ENCODE results near the gene S100A6. TPM values are rescaled to one million over a fixed set of nuclear protein-coding genes. Genes with fewer than 3 reads are reported as not detected.

The S100A6 gene
- total RNA-seq, 1 experiment from 2014 or later, result 19.2 TPM

DNA sequence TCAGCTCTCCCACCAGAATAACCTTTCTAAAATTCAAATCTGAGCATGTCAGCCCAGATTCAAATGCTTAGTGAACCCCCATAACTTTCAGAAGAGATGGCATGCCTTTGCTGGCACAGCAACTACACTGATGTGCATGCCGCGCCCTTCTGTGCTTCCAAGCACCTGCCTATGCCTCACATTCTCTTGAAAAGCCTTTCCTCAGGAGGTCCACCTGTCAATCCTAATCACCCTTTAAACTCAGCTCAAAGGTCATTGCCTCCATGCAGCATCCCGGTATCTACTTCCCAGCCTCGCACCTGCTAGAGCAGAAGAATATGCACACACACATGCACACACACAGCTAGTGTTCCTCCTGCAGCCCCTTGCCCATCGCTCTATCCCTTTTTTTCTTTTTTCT is 35.1 kb upstream of the S100A6 start:
- ChIA-PET POLR2A (interaction anchor here (0.6 to 2.5 kb wide), 2 partner anchors 41 to 63 kb away, joined by 3 to 9 read pairs; partner anchors contain the start of gene CHTOP), CTCF (interaction anchor here (0.6 to 6.1 kb wide), 9 partner anchors 25 to 278 kb away, joined by 3 to 188 read pairs (median 7); partner anchors contain the start of genes S100A1, S100A13, S100A14 and S100A16)
- H3K9me3 Mint-ChIP-seq, result no peaks in the 10 kb centered on the region
- H3K36me3 Mint-ChIP-seq, result peaks cover 3% of the 10 kb centered on the region; the same call in 1 of the 2 replicates
- H3K27me3 Mint-ChIP-seq (ENCODE audit: low read depth), result peaks cover 2% of the 10 kb centered on the region; the same call in 1 of the 2 replicates
- TF ChIP-seq, protein P1, sequence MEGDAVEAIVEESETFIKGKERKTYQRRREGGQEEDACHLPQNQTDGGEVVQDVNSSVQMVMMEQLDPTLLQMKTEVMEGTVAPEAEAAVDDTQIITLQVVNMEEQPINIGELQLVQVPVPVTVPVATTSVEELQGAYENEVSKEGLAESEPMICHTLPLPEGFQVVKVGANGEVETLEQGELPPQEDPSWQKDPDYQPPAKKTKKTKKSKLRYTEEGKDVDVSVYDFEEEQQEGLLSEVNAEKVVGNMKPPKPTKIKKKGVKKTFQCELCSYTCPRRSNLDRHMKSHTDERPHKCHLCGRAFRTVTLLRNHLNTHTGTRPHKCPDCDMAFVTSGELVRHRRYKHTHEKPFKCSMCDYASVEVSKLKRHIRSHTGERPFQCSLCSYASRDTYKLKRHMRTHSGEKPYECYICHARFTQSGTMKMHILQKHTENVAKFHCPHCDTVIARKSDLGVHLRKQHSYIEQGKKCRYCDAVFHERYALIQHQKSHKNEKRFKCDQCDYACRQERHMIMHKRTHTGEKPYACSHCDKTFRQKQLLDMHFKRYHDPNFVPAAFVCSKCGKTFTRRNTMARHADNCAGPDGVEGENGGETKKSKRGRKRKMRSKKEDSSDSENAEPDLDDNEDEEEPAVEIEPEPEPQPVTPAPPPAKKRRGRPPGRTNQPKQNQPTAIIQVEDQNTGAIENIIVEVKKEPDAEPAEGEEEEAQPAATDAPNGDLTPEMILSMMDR (IDR thresholded peaks at IDR 0.05), result no peak
- no peak for TF ChIP-seq NFATC4 (CRISPR knock-in tag; IDR thresholded peaks at IDR 0.05)
- no peak for TF ChIP-seq ZNF671 (CRISPR knock-in tag; IDR thresholded peaks at IDR 0.05)
- no peak for ATAC-seq
- no peak for DNase-seq (ENCODE audit: low spot score)
- H3K4me3 Mint-ChIP-seq, result no peak overlapping the region
- peaks cover 28% of the 10 kb centered on the region for H3K4me1 Mint-ChIP-seq
- H3K27ac Mint-ChIP-seq, result no peak overlapping the region

DNA sequence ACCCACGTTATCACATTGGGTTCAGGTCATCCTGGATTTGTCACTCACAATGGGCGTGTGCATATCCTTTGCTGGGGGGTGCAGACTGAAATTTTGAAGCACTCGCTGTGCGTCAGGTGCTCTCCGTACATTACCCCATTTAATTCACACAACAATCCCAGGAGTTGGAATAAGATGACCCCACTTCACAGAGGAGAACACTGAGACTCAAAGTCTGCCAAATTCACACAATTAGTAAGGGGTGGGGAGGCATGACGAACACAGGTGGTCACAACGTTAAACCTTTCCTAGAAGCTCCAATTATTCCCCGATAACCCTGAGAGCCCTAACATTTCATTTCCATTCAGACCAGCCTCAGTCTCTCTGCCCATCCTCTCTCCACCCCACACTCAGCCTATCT is 33.7 kb upstream of the S100A6 start:
- ChIA-PET POLR2A (interaction anchor here (1.4 kb wide), 1 partner anchor 65 kb away, joined by 6 read pairs; the partner anchor contains the start of gene CHTOP), CTCF (interaction anchor here (0.5 to 6.1 kb wide), 5 partner anchors 25 to 65 kb away, joined by 3 to 188 read pairs (median 19); partner anchors contain the start of genes CHTOP, S100A1, S100A13 and S100A5)
- H3K4me3 Mint-ChIP-seq, result no peak overlapping the region
- no peak for TF ChIP-seq TCF7 (CRISPR knock-in tag; IDR thresholded peaks at IDR 0.05; ENCODE audit: low read depth)
- TF ChIP-seq, protein P2, sequence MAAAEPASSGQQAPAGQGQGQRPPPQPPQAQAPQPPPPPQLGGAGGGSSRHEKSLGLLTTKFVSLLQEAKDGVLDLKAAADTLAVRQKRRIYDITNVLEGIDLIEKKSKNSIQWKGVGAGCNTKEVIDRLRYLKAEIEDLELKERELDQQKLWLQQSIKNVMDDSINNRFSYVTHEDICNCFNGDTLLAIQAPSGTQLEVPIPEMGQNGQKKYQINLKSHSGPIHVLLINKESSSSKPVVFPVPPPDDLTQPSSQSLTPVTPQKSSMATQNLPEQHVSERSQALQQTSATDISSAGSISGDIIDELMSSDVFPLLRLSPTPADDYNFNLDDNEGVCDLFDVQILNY (CRISPR knock-in tag; IDR thresholded peaks at IDR 0.05), result no peak
- TF ChIP-seq ELF4 (CRISPR knock-in tag; IDR thresholded peaks at IDR 0.05; ENCODE audit: low read depth), result no peak
- TF ChIP-seq RELA (CRISPR knock-in tag; IDR thresholded peaks at IDR 0.05; ENCODE audit: borderline replicate concordance), result no peak
- TF ChIP-seq ATF1 (CRISPR knock-in tag; IDR thresholded peaks at IDR 0.05), result no peak
- no peak for TF ChIP-seq ZNF121 (CRISPR knock-in tag; IDR thresholded peaks at IDR 0.05)
- TF ChIP-seq OVOL2 (CRISPR knock-in tag; IDR thresholded peaks at IDR 0.05; ENCODE audit: borderline replicate concordance), result no peak
- TF ChIP-seq TP53 (CRISPR knock-in tag; IDR thresholded peaks at IDR 0.05), result no peak
- TF ChIP-seq, protein P3, sequence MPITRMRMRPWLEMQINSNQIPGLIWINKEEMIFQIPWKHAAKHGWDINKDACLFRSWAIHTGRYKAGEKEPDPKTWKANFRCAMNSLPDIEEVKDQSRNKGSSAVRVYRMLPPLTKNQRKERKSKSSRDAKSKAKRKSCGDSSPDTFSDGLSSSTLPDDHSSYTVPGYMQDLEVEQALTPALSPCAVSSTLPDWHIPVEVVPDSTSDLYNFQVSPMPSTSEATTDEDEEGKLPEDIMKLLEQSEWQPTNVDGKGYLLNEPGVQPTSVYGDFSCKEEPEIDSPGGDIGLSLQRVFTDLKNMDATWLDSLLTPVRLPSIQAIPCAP (CRISPR knock-in tag; IDR thresholded peaks at IDR 0.05), result no peak
- TF ChIP-seq ZNF219 (CRISPR knock-in tag; IDR thresholded peaks at IDR 0.05; ENCODE audit: borderline replicate concordance), result no peak
- TF ChIP-seq ESRRA (CRISPR knock-in tag; IDR thresholded peaks at IDR 0.05; ENCODE audit: borderline replicate concordance), result no peak
- TF ChIP-seq, protein P4, sequence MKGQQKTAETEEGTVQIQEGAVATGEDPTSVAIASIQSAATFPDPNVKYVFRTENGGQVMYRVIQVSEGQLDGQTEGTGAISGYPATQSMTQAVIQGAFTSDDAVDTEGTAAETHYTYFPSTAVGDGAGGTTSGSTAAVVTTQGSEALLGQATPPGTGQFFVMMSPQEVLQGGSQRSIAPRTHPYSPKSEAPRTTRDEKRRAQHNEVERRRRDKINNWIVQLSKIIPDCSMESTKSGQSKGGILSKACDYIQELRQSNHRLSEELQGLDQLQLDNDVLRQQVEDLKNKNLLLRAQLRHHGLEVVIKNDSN (CRISPR knock-in tag; IDR thresholded peaks at IDR 0.05), result no peak
- no peaks in the 10 kb centered on the region for H3K9me3 Mint-ChIP-seq
- H3K27me3 Mint-ChIP-seq (ENCODE audit: low read depth), result no peaks in the 10 kb centered on the region; the same call in 1 of the 2 replicates
- no peak for DNase-seq (ENCODE audit: low spot score)
- H3K27ac Mint-ChIP-seq, result no peak overlapping the region; the same call in 1 of the 2 replicates
- H3K36me3 Mint-ChIP-seq, result 0 out of 2 replicates have a peak, but pooled peaks cover under 1% of the 10 kb centered on the region
- no peak for ATAC-seq
- peaks cover 33% of the 10 kb centered on the region for H3K4me1 Mint-ChIP-seq

DNA sequence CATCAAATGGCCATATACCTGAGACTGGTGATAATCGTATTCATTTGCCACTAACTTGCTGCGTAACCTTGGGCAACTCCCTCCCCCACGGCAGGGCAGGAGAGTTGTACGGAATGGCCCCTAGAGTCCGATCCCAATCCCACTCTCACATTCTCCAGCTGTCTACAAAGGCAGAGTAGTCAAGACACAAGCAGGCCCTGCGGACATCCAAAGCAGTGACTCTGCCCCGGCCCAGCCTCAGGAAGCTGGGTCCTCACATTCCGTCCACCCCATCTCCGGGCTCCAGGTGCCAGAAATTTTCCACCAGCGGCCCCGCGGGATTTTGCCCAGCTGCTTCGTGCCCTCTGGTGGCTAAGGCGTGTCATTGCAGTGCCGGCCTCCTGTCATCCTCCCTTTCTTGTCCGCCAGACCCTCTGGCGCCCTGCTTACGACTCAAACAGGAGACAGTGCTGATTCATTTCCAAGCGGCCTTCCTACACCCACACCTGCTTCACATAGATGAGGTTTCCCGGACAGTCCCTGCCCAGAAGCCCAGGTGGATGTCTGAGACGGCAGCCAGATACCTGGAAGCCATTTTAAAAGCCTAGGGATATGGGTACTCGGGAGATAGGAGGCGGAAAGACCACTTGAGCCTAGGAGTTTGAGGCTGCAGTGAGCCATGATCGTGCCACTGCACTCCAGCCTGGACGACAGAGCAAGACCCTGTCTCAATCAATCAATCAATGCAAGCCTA is 32.7 kb upstream of the S100A6 start:
- Mint-ChIP-seq H3K9me3 (no peaks in the 10 kb centered on the region), H3K4me1 (peaks cover 33% of the 10 kb centered on the region), H3K27ac (peak overlapping the region; percentile 94), H3K36me3 (no peaks in the 10 kb centered on the region), H3K4me3 (peak overlapping the region; percentile 47), H3K27me3 (ENCODE audit: low read depth) (no peaks in the 10 kb centered on the region; the same call in 1 of the 2 replicates)
- CTCF ChIA-PET, result interaction anchor here (0.7 to 6.1 kb wide), 41 partner anchors 9 to 225 kb away, joined by 3 to 188 read pairs (median 5); partner anchors contain the start of genes CHTOP, NPR1, S100A13 and S100A14
- DNase-seq (ENCODE audit: low spot score) (peak; percentile 96), ATAC-seq (peak; percentile 68)
- POLR2A ChIA-PET, result interaction anchor here (0.7 to 1.8 kb wide), 6 partner anchors 14 to 71 kb away, joined by 3 to 10 read pairs (median 4); partner anchors contain the start of genes CHTOP and S100A13
- no peak for TF ChIP-seq ZNF671 (CRISPR knock-in tag; IDR thresholded peaks at IDR 0.05)
- TF ChIP-seq, protein P1 (IDR thresholded peaks at IDR 0.05), result peak; percentile 99
- peak; percentile 96 for TF ChIP-seq ZNF121 (CRISPR knock-in tag; IDR thresholded peaks at IDR 0.05)
- TF ChIP-seq, protein P5, sequence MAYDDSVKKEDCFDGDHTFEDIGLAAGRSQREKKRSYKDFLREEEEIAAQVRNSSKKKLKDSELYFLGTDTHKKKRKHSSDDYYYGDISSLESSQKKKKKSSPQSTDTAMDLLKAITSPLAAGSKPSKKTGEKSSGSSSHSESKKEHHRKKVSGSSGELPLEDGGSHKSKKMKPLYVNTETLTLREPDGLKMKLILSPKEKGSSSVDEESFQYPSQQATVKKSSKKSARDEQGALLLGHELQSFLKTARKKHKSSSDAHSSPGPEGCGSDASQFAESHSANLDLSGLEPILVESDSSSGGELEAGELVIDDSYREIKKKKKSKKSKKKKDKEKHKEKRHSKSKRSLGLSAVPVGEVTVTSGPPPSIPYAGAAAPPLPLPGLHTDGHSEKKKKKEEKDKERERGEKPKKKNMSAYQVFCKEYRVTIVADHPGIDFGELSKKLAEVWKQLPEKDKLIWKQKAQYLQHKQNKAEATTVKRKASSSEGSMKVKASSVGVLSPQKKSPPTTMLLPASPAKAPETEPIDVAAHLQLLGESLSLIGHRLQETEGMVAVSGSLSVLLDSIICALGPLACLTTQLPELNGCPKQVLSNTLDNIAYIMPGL (CRISPR knock-in tag; IDR thresholded peaks at IDR 0.05), result peak; percentile 35; the same call in 1 of the 2 replicates
- TF ChIP-seq, protein P6, sequence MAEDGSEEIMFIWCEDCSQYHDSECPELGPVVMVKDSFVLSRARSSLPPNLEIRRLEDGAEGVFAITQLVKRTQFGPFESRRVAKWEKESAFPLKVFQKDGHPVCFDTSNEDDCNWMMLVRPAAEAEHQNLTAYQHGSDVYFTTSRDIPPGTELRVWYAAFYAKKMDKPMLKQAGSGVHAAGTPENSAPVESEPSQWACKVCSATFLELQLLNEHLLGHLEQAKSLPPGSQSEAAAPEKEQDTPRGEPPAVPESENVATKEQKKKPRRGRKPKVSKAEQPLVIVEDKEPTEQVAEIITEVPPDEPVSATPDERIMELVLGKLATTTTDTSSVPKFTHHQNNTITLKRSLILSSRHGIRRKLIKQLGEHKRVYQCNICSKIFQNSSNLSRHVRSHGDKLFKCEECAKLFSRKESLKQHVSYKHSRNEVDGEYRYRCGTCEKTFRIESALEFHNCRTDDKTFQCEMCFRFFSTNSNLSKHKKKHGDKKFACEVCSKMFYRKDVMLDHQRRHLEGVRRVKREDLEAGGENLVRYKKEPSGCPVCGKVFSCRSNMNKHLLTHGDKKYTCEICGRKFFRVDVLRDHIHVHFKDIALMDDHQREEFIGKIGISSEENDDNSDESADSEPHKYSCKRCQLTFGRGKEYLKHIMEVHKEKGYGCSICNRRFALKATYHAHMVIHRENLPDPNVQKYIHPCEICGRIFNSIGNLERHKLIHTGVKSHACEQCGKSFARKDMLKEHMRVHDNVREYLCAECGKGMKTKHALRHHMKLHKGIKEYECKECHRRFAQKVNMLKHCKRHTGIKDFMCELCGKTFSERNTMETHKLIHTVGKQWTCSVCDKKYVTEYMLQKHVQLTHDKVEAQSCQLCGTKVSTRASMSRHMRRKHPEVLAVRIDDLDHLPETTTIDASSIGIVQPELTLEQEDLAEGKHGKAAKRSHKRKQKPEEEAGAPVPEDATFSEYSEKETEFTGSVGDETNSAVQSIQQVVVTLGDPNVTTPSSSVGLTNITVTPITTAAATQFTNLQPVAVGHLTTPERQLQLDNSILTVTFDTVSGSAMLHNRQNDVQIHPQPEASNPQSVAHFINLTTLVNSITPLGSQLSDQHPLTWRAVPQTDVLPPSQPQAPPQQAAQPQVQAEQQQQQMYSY (CRISPR knock-in tag; IDR thresholded peaks at IDR 0.05), result peak; percentile 78
